Mononuclear cell (primary cell): Measurements from ENCODE around the gene AGAP1. TPM values are rescaled to one million over a fixed set of nuclear protein-coding genes. Genes with fewer than 3 reads are reported as not detected.

Source experiments
- H3K27me3 ChIP-seq: 2 replicates; pipeline ENCODE4 v1.6.0; 2011; ENCODE audit warnings: low read length, control low read depth; ENCODE audit not compliant: insufficient read depth
- H3K4me1 ChIP-seq: 2 replicates; pipeline ENCODE4 v1.5.1; 2011; ENCODE audit warnings: mild to moderate bottlenecking, low read length, control low read depth; ENCODE audit not compliant: insufficient read depth
- H3K4me3 ChIP-seq: 2 replicates; pipeline ENCODE4 v1.5.1; 2011; ENCODE audit warnings: mild to moderate bottlenecking, low read length, moderate library complexity
- H3K9me3 ChIP-seq: 2 replicates; pipeline ENCODE4 v1.5.1; 2011; ENCODE audit warnings: low read depth, mild to moderate bottlenecking, control low read depth, low read length
- total RNA-seq: library from RNA; depleted of rRNA; stranded (reverse); fragments of >200 nt; gene quantifications from one replicate; pipeline ENCODE4 v1.2.3, GENCODE V29; 2012

The AGAP1 gene
- total RNA-seq, 1 donor = 2.7 TPM

GRCh38 chr2:236155406-236155805, 661.6 kb downstream of the AGAP1 start:
- H3K9me3 ChIP-seq = no peaks in the 10 kb centered on the region
- H3K4me3 ChIP-seq = no peak overlapping the region
- peaks cover 12% of the 10 kb centered on the region for H3K27me3 ChIP-seq
- no peaks in the 10 kb centered on the region for H3K4me1 ChIP-seq

DNA sequence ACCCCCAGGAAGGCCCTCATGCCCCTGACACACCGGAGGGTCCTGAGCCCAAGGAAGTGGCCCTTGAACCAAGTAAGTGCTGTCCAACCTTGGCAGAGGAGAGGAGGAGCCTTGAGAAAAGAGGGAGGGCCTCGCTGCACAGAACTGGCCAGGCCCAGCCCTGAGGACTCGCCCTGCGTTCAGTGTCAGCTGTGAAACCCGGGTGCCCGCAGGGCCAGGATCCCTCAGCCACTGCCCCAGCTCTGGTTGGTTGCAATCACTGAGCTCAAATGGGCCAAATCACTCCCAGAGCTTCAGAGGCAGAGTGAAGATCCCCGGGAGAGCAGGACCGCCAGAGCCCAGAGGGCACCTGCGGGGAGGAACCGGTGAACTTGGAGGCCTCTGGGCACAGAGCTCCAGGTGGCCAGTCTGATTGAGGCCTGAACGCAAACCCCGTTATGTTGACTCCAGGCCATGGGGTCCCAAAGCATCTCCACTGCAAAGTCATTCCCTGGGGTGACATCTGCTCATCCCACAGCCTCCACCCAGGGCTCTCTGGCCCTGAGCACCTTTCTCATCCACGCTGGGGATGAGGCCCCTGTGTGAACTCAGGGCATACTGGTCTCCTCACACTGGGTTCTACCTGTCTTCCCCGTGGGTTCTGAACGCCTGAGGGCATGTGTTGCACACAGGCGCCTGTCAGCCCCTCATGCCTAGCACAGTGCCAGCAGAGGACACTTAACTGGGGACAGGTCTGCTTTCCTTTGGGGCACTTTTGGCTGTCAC, 662.4 kb downstream of the AGAP1 start:
- Histone ChIP-seq H3K9me3 (no peaks in the 10 kb centered on the region), H3K4me1 (no peaks in the 10 kb centered on the region), H3K4me3 (no peak overlapping the region), H3K27me3 (peaks cover 17% of the 10 kb centered on the region)

GRCh38 chr2:236156860-236157194, 663.0 kb downstream of the AGAP1 start:
- Histone ChIP-seq H3K9me3 (no peaks in the 10 kb centered on the region), H3K4me1 (no peaks in the 10 kb centered on the region), H3K27me3 (peaks cover 22% of the 10 kb centered on the region)

GRCh38 chr2:236157366-236157765, 663.5 kb downstream of the AGAP1 start:
- H3K9me3 ChIP-seq = no peaks in the 10 kb centered on the region
- no peaks in the 10 kb centered on the region for H3K4me1 ChIP-seq
- H3K27me3 ChIP-seq = peaks cover 28% of the 10 kb centered on the region
- no peak overlapping the region for H3K4me3 ChIP-seq

More at GRCh38 chr2:236156860-236157194, 663.0 kb downstream of the AGAP1 start:
- no peak overlapping the region for H3K4me3 ChIP-seq

- Histone ChIP-seq H3K27me3 (peaks cover 32% of the 10 kb centered on the region), H3K9me3 (no peaks in the 10 kb centered on the region), H3K4me3 (no peak overlapping the region), H3K4me1 (no peaks in the 10 kb centered on the region)
Observed at GRCh38 chr2:236157815-236158498, 664.1 kb downstream of the AGAP1 start.

DNA sequence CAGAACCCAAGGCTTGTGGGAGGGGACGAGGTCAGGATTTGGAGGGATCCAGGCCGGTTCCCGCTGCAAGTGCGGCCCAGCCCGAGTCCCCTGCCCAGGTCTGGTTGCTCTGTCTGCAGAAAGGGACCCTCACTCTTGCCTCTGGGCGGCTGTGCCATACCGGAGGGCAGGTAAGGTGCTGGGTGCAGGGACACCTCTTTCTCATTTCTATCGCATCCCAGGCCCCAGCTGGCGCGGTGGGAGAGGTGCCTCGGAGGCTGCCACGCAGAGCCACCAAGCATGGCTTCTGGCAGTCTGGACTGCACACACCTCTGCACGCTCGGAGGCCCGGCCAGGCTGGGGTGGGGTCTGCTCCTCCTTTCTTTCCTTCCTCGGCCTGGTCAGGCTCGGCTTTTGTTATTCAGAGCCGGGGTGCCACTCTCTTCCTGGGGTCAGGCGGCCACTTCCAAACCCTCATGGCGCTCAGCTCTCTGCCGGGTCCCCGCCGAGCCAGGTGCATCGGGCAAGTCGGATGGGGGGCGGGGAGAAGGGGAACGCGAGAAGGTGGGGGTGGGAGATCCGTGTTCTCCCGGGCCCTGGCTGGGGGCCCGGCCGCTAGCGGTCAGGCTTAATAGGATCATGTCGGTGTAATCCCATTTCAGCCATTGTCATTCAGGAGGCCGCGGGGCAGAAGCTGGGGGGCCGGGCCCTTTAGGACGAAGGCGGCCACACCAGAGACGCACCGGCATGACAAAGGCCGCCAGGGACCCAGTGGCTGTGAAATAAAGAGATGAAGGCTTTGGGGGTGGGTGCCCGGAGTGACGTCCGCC, 665.3 kb downstream of the AGAP1 start:
- no peaks in the 10 kb centered on the region for H3K9me3 ChIP-seq
- H3K4me1 ChIP-seq = no peaks in the 10 kb centered on the region
- H3K4me3 ChIP-seq = no peak overlapping the region
- H3K27me3 ChIP-seq = peaks cover 42% of the 10 kb centered on the region

DNA sequence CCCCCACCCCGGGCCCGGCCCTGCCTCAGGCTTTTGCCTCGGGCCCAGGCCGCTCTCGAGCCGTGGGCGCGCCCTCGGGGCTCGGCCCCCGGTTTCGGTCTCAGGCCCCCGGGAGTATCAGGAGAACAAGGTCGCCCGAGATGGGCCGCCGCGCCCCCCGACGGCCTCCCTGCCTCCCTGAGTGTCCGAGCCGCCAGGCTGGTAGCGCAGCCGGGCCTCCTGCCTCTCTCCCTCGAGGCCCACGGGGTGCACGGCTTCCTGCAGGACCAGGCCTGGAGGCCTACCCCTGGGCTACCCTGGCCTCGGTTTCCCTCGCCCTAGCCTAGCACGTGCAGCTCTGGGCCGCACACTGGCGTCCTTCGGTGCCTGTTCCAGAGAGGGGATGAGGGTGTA, 665.9 kb downstream of the AGAP1 start:
- Histone ChIP-seq H3K27me3 (peaks cover 44% of the 10 kb centered on the region), H3K9me3 (no peaks in the 10 kb centered on the region), H3K4me3 (no peak overlapping the region)

GRCh38 chr2:236160366-236161081, 666.7 kb downstream of the AGAP1 start:
- H3K9me3 ChIP-seq = no peaks in the 10 kb centered on the region

More for the DNA sequence above, 665.9 kb downstream of the AGAP1 start:
- no peaks in the 10 kb centered on the region for H3K4me1 ChIP-seq

DNA sequence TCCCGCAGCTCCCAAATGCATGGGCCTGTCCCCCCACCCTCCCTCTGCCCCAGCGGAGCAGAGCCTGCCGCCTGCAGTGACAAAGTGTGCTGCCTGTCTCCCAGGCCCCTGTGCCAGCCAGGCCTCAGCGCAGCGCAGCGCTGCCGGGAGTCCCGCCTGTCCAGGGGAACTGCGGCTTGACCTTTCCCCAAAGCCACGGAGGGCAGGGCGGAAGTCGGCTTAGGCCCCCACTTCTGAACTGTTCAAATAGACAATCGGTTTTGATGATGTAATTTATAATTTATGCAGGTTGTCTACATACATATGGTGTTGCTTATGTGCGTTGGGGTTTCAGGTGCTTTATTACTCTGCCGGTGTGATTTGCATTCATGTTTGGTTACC, 667.2 kb downstream of the AGAP1 start:
- no peak overlapping the region for H3K4me3 ChIP-seq
- H3K27me3 ChIP-seq = peaks cover 57% of the 10 kb centered on the region

More at GRCh38 chr2:236160366-236161081, 666.7 kb downstream of the AGAP1 start:
- Histone ChIP-seq H3K4me1 (no peaks in the 10 kb centered on the region), H3K4me3 (no peak overlapping the region), H3K27me3 (peaks cover 52% of the 10 kb centered on the region)

DNA sequence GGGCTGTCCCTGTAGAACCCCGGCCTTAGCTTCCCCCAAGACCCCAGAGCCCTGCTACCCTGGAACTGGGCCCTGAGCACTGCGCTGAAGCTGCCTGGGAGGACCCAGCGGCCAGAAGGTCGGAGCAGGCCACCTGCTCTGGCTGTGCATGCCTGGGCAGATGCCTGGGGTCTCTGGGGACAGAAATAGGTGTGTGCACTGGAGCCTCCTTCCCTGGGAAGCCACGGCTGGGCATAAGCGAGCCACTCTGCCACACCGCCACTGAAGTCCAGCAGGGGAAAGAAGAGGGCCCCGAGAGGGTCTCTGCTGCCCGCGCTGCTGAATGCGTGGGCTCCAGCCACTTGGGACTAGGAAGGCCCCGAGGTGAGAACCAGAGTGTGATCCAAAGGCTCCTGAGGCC, 667.7 kb downstream of the AGAP1 start:
- H3K4me1 ChIP-seq = no peaks in the 10 kb centered on the region
- peaks cover 62% of the 10 kb centered on the region for H3K27me3 ChIP-seq
- no peaks in the 10 kb centered on the region for H3K9me3 ChIP-seq
- H3K4me3 ChIP-seq = no peak overlapping the region

More for the DNA sequence above, 667.2 kb downstream of the AGAP1 start:
- Histone ChIP-seq H3K4me1 (no peaks in the 10 kb centered on the region), H3K9me3 (no peaks in the 10 kb centered on the region)

DNA sequence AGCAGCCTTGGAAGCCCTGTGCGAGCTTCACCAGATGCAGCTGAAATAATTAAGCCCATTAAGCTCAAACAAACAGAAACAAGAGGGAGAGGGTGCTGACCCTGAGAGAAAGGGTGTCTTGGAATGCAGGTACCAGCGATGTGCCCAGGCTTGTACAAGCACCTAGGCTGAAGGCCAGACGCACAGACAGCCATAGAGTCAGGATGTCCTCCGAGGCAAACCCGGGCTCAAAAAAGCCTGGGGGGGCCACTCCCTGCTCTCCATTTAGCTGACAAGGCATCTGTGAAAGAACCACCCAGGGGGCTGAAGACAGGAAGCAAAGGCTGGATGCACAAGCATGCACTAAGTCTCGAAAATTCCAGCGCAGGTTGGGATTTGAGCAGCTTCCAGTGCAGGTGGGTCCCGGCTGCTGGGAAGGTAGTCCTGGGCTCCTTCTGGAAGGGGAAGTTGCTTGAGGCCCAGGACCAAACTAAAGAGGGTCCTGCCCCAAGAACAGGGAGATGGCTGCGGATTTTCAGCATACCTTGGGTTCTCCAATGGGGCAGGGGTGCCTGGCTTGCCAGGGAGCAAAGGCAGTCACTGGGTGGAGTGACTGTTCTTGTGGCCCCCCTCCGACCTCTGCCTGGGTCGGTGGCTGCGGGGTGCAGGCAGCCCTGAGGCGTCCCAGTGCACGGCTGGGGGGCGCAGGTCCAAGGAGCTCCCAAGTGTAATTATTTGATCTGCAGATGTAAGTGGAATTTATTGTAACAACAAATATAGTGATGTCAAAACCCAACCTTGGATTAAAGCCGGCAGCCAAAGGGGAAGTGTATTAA, 668.4 kb downstream of the AGAP1 start:
- Histone ChIP-seq H3K27me3 (peaks cover 66% of the 10 kb centered on the region), H3K4me3 (no peak overlapping the region), H3K4me1 (no peaks in the 10 kb centered on the region), H3K9me3 (no peaks in the 10 kb centered on the region)

GRCh38 chr2:236162882-236163470, 669.1 kb downstream of the AGAP1 start:
- peaks cover 66% of the 10 kb centered on the region for H3K27me3 ChIP-seq
- H3K4me3 ChIP-seq = no peak overlapping the region

GRCh38 chr2:236163471-236164200, 669.8 kb downstream of the AGAP1 start:
- no peak overlapping the region for H3K4me3 ChIP-seq
- H3K9me3 ChIP-seq = no peaks in the 10 kb centered on the region
- H3K4me1 ChIP-seq = no peaks in the 10 kb centered on the region
- H3K27me3 ChIP-seq = peaks cover 67% of the 10 kb centered on the region

More at GRCh38 chr2:236162882-236163470, 669.1 kb downstream of the AGAP1 start:
- Histone ChIP-seq H3K4me1 (no peaks in the 10 kb centered on the region), H3K9me3 (no peaks in the 10 kb centered on the region)
